ENCODE data around the gene TDRD10.

DNA sequence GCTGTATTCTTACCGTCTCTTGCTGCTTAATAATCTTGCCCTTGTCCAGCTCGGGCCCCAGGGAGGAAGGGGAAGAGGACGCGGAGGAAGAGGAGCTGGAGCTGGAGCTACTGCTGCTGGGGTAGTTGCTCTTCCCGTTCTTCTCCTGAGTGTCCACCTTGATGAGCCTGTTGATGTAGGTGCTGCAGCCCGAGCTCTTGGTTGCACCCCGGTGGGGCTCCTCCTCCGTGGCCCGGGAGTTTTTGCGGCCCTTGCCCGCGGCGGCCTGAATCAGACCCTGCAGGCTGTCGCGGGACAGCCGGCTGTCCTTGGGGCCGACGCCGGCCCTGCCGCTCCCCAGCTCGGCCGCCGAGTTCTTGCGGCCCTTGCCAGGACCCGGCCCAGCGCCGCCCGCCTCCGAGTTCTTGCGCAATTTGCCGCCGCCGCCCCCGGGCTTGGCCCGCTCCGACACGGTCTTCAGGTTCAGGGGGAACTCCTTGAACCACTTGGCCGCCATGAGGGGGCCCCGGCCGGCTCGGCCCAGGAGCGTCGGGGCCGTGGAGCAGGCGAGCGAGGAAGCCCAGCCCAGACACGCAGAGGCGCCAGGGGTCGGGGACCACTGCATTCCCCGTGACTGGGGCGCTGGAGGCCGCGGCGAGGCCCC, 475 bp upstream of the TDRD10 start:
- TF ChIP-seq, protein P1, sequence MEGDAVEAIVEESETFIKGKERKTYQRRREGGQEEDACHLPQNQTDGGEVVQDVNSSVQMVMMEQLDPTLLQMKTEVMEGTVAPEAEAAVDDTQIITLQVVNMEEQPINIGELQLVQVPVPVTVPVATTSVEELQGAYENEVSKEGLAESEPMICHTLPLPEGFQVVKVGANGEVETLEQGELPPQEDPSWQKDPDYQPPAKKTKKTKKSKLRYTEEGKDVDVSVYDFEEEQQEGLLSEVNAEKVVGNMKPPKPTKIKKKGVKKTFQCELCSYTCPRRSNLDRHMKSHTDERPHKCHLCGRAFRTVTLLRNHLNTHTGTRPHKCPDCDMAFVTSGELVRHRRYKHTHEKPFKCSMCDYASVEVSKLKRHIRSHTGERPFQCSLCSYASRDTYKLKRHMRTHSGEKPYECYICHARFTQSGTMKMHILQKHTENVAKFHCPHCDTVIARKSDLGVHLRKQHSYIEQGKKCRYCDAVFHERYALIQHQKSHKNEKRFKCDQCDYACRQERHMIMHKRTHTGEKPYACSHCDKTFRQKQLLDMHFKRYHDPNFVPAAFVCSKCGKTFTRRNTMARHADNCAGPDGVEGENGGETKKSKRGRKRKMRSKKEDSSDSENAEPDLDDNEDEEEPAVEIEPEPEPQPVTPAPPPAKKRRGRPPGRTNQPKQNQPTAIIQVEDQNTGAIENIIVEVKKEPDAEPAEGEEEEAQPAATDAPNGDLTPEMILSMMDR (IDR thresholded peaks at IDR 0.05 in 4 of 5, conservative IDR thresholded peaks at IDR 0.05 in 1 of 5), result no peak
- no peak for TF ChIP-seq POLR2A (IDR thresholded peaks at IDR 0.05)

Measured in gastrocnemius medialis (tissue), 4 donors.